Left renal pelvis (tissue), 4 donors: ENCODE measurements around the gene SLC37A3. TPM values are rescaled to one million over a fixed set of nuclear protein-coding genes. Genes with fewer than 3 reads are reported as not detected.
"Not testable (repeated sequence)": the region's sequence is repeated elsewhere in the genome, so short reads cannot be mapped to it uniquely, and the experiment has no call there.

ENCODE experiments used
- DNase-seq, 4 donors: peaks; one replicate each; pipeline ENCODE4 v3.0.0-alpha.2; 2013; ENCODE audit warnings: low read depth in 4 of 4, low spot score in 3 of 4
- polyA plus RNA-seq, 4 donors: library from polyadenylated mRNA; unstranded; fragments of 120-200 nt; gene quantifications; one replicate each; pipeline ENCODE4 v1.2.1, GENCODE V29; 2013; ENCODE audit not compliant: insufficient read length in 4 of 4

SLC37A3 gene
- polyA plus RNA-seq, 4 donors = 52.8 to 76.8 (median 62.1) TPM

DNA sequence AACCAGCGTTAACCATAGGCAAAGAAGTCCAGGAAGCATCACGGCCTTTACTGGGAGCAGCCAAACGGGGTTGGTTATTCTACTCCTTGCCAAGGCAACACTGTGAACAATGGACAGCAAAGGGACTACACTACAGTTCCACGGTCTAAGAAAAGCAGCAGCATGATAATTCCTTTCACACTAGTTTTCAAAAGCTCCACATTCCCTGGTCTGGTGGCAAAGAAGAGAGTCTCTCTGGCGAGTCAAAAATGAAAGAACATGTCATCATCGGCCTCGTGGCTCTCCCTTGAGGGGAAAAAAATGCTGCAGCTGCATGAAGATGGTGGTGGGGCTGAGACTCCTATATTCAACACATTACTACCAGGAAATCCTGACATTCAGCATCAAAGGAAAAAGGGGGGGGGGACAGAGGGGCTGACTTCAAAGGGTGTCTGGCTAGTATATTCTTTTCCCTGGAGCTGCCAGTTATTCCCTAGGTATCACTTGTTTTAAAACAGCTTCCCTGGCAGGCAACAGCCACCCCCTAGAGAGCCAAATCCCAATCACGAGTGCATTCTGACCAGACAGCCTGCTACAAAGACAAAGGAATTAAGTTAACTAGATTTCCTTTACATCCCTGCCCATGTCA, 49.1 kb downstream of the SLC37A3 start:
- DNase-seq = no peak

DNA sequence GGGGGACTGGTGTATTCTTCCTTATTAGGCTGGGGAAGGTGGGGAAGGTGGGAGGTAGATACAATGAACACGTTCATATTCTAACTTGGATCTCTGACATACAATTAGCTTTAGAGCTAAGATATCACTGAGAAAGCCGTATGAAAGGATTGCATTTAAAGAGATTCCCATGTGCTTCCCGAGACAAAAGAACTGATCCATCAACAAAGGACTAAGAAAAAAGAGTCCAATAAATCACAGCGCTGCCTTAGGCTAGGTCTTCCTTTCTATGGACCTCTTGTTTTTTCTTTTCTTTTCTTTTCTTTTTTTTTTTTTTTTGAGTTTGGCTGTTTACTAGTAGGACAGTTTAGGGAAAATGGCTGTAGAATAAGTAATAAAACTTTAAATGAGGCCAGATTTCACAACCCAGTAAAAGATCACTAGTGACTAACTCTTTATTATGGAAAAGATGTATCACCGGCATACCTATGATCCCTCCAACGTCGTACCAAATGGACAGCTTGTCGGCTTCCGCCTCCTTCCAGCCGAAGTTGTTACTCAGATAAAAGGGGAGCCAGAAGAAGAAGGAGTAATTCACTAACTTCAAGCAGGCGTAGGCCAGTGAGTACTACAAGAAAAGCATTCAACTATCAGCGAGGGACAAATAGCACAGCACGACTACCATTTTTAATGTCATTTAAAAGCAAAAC, 50.0 kb downstream of the SLC37A3 start:
- no peak for DNase-seq

DNA sequence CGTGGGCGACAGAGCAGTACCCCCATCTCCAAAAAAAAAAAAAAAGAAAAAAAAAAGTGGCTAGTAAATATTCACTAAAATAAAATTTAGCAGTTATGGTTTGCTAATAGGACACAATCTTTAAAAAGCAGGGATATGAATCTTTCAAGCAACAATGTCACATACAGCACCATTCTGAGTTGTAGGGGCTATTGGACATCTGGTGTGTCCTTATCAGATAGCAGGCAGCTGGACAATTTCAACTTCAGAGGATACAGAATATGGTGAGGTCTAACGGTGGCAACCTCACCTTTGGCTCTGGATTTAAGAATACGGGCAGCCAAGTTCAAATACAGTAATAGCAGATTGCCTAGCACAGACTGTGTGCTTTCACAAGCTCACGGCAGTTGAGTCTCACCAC, 51.1 kb downstream of the SLC37A3 start:
- DNase-seq = no peak

DNA sequence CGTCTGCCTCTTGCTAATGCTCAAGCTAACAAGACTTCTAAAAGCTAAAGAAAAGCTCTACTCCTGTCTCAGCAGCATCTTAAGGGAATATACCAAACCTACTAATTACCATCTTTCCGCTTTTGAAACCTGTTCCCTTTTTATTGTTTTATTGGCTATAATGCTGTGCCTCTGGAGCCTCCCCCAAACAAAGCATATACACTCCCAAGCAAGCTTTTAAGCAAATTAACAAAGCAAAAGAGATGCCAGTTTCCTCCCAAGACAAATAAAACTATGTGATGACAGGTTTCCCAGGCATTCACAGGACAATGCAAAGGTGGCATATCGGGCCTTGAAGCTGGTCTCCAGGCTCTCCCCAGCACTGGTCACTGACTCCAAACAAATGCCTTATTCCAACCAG, 52.9 kb downstream of the SLC37A3 start:
- no peak for DNase-seq

DNA sequence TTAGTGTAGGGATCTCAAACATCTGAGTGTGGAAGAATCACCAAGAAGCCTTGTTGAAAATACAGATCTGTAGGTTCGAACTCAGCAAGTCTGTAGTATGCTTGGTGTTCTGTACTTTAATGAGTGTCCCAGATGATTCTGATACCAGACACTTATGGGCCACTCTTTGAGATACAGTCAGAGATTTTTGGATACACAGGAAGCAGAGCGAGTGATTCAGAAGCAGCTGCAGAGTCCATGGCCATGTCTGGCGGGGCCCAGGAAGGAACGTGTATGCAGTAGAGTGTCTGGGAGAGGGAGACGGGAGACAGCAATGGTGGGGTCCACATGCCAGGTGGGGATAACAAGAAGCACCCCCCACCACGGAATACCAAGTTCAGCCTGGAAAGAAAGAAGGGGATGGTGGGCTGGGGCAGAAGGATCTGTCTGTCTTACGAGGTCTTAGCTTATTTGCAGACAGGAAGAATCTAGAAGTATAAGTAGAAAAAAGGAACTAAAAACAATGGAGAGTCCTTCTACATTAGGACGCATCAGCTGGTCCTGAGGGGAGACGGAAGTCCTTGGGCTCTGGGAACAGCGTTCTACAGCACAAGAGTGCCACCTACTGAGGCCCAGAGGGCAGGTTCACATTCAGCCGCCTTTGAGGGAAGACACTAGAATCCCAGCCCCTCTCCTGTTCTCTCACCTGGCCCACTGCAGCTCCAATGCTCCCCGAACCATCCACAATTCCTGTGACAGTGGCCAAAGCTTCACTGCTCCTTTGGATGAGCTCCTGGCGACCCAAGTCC, 55.4 kb downstream of the SLC37A3 start:
- DNase-seq = peak in 1 of 4 donors; percentile 22

DNA sequence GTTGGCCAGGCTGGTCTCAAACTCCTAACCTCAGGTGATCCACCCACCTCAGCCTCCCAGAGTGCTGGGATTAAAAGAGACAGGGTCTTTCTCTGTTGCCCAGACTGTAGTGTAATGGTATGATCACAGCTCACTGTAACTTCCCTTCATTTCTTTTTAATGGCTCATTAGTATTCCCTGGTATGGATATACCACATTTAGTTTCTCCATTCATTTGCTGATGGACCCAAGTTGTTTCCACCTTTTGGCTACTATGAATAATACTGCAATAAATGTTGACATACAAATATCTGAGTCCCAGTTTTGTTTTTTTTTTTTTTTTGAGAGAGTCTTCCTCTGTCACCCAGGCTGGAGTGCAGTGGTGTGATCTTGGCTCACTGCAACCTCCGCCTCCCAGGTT, 59.4 kb downstream of the SLC37A3 start:
- DNase-seq = not testable (repeated sequence)

DNA sequence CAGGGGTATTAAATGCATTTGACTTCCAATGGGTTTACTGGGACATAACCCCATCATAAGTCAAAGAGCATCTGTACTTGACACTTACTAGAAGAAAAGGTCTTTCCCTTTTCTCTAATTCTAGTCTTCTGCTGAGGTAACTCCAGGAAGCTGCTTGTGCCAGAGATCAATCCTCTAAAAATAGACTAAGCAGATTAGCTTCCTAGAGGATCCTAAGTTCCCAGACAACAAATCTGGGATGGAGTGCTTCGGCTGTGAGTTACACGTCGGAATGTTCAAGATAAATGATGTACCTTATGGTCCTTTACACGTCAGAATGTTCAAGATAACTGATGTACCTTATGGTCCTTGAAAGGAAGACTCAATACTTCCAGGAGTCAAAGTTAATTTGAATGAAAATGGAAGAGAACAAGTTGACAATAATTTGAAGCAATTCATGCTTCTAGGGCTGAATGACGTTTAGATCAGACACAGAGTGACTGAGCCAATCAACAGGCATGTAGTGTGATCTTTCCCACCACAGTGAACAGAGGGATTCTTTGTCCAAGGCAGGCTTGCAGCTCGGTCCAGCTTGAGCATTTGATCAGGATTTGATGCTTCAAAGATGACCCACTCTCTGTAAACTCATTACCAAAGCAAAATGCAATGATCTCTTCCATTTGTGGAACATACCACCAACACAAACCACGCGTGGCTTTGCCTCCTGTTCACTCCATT, 63.8 kb downstream of the SLC37A3 start:
- no peak for DNase-seq

DNA sequence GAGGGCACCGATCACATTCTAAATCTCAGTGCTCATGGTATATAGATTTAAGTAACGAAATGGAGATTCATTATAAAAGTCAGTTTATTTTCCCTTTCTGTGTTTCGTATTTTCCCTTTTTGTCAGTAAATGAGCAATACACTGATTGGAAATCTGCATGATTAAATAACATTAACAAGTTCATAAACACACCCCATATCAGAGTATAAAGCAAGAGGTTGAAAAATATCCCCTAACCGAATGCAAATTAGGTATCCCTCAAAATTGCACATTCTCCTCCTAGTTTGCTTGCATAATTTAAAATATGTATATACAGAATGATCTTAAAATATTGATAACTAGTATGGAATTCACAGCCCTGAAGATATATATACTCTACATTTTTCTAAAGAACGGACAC, 64.6 kb downstream of the SLC37A3 start:
- no peak for DNase-seq

DNA sequence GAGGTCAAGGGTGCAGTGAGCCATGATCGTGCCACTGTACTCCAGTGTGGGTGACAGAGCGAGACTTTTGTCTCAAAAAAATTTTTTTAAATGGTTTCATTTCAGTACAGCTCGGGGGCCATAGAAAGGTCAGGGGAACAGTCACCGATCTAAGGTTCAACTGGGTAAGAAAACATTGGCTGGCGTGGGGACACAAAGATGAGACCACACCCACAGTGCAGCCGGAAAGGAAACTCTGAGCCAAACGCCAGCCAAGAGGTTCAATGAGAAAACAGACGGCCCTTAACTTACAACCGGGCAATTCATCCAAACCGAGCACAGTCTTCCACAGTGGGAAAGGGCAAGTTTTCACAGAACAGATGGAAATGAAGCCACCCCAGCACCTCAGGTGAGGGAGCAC, 65.1 kb downstream of the SLC37A3 start:
- DNase-seq = no peak

DNA sequence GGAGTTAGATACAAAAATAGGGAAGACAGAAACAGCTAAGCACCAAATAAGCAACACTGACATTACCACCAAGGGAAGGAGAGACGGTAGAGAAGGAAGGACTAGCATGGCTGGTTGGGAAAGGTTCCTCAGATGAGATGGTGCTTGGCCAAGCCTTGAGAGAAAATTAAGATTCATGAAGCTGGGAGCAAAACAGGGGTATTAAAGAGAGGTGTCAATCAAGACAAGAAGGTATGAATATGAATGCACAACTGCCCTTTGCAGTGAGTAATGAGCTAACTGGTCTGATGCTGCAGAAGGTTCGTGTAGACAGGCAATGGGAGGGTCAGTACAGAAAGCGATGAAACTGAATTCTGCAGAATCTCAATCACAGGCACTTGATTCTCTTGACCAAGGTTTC, 67.7 kb downstream of the SLC37A3 start:
- no peak for DNase-seq

DNA sequence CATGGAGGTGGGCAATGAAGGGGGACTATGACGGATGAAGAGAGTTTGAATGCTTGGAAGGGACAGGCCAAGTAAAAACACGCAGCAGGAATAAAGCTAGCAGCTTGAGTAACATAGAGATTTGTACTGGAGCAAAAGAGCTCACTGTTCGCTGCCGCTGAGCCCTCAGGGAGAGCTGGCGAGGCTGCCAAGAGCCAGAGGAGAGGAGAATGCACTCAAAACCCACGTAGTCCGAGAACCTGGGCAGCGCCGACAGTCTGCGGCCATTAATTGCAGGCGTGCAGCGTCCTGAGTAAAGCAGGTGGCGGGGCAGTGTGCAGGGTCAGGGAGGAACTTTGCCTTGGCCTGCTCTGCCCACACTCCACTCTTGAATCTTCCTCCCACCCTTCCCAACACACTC, 68.2 kb downstream of the SLC37A3 start:
- DNase-seq = no peak

DNA sequence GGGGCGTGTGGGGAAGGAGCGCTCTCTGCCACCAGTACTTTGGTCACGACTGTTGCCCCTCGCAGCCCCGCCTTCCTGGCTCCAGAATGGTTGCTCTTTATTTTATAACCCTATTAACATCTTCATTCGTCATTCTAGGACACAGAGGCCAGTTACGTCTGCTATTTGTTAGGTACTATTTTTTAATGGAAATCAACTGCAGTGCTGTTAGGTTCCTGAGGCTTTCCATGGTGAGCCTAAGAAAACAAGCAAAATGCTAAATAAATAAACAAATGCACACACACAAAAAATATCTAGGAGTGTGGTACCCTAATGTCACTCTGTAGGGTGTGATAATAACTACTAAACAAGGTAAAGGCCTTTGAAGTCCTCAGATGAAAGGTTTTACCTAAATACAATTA, 71.1 kb downstream of the SLC37A3 start:
- no peak for DNase-seq

DNA sequence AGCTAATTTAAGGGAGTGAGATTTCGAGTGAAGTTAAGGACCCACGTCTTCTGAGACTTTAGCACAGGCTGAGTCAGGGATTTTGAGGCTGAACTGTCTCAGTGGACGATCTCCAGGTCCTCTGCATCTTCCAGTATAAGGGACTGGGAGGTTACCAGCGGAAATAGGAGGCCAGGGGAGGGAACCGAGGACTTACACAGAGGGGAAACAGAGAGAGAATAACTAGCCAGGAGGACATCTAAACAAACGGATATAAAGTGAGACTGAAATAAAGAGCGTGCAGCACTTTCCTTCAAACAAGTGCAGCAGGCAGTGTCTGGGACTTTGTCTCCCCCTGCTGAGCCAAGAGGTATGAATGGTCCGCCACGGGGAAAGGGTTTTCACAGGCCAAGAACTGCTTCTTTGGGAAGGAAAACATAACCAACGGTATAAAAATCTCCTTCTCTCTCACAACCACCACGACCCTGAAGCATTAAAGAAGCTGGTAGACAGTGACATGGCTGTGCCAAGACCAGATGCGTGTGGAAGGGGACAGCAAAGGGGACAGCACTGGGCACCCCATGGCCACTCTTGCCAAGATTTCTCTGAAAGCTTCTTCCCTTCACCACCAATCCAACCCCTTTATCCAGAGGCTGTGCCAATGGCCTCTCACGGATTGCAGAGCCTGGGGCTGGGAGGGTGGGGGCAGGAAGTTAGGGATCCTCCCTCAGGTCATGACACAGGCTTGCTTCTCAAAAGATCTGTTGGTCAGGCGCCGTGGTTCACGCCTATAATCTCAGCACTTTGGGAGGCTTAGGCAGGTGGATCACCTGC, 72.0 kb downstream of the SLC37A3 start:
- DNase-seq = peak; percentile 27 to 63 (median 55)

DNA sequence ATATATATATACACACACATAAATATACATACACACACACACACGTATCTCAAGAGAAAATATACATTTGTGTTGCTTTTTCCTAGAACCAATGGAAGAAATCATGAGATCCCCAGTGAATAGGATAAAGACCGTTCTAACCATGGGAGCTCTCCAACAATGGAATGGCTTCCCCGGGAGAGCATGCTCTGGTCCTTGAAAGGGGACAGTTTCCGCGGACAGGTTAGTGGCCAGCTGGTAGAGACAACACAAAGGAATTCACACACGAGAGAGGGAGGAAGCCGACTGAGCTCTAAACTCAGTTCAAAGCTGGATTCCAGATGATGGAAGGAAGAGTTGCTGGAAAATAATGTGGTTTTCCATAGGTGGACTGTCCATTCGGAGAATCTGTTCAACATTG, 72.7 kb downstream of the SLC37A3 start:
- no peak for DNase-seq

DNA sequence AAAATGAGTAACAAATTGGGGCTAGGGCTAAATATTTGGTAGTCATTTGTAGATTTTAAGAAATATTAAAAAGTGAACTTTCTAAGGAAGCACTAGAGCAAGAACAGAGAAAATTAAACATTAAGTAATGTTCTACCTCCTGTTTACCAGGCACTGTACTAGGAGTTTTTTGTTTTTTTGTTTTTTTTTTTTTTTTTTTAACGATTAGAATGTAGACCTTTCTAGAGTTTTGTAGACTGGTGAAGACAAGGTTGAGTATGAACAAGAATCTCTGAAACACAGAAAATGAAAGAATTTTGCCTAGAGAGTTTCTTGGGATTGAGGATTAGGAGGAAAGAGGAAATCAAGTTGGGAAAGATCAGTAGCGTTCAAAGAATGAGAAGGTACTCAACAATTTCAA, 73.6 kb downstream of the SLC37A3 start:
- DNase-seq = no peak

DNA sequence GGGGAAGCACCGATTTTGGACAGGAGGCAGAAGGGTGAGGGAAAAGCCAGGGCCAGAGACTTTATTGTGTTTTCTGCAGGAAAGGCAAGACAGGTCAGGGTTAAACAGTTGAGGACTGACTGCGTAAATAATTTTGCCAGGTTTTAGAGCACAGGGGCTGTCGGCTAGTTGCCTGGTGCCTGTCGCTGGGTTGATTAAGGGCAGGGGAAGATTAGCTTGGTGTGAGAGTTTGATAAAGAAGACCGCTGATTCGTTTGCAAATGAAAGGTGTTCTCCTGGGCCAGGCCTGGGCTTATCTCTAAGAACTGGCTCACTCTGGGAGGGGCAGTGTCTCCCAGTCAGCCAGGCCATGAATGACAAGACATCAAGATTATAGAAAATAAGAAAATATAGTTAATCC, 75.6 kb downstream of the SLC37A3 start:
- DNase-seq = no peak

DNA sequence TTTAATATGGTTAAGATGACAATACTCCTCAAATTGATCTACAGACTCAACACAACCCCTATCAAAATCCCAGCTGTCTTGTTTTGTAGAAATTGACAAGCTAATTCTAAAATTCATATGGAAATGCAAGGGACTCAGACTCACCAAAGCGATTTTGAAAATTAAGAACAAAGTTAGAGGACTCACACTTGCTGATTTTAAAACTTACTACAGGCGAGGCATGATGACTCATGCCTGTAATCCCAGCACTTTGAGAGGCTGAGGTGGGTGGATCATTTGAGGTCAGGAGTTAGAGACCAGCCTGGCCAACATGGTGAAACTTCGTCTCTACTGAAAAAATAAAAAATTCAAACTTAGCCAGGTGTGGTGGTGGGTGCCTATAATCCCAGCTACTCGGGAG, 78.3 kb downstream of the SLC37A3 start:
- not testable (repeated sequence) for DNase-seq

DNA sequence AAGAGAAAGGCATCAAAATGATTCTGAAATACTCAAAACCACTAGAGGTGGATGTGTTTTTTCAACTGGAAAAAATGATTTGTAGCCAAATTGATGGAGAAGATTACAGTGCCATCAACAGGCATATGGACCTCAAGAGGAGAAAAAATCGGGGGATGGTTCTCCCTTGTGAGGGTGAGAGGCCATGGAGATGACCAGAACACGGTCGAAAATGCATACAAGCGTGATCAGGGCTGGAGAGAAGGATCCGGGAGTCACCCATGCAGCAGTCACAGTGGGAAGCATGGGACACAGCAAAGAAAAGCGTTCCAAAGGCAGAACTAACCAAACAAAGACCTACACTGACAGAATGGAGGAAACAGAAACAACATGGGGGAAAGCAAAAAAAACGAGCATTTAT, 80.3 kb downstream of the SLC37A3 start:
- DNase-seq = no peak

DNA sequence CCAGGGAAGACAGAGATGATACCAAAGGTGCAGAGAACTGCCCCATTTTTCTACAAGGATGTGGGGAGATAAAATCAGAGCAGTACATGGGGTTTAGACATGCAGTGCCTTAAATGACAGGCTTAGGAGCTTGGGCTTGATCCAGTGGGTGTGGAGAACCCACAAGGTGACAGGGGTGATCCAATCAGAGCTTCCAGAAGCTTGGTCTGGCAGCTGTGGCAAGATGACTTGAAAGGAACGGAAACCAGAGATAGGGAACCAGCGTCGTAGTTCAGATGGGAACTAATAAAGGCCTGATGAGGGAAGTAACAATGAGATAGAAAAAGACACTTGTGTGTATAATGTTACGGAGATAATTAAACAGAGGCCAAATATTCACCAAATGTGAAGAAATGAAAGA, 80.7 kb downstream of the SLC37A3 start:
- DNase-seq = no peak

DNA sequence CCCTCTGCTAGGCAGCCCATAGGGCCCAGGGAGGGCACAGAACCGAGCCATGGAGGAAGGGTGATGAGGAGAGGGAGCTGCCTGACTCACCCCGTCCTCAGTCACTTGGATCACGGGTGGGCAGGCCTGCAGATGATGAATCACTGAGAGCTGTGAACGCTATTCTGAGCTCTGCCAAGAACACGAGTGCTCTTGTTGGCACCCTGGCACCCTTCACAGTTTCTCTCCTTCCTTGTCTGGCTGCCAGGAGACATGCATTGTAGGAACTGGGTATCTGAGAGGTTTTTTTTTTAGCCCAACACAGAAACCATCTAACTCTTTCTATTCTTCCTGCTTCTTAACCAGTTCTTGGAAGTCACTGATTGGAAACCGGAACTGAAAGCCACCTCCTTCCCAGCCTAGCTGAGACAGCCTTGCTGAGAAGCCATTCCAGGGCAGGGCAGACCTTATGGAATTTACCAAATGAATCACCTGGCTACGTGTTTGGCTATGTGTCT, 82.1 kb downstream of the SLC37A3 start:
- no peak for DNase-seq
